GM23338 (cell line): ENCODE measurements around the gene GPRC5C. TPM values are rescaled to one million over a fixed set of nuclear protein-coding genes. Genes with fewer than 3 reads are reported as not detected.
"Not testable (repeated sequence)": the region's sequence is repeated elsewhere in the genome, so short reads cannot be mapped to it uniquely, and the experiment has no call there.

Experiments
- ATAC-seq: fragments of 200-7000 bp; cut with Tn5 transposase; 3 replicates; pipeline ENCODE4 v1.9.1; 2020
- DNase-seq: peaks from one replicate; pipeline ENCODE4 v3.0.0-alpha.2; 2015; ENCODE audit warnings: low spot score
- H2AFZ ChIP-seq: fragments of 200-600 bp; sonication (generic); 2 replicates; pipeline ENCODE4 v1.8.0; 2016; ENCODE audit warnings: antibody characterized with exemption, mild to moderate bottlenecking, moderate library complexity
- H3F3A ChIP-seq: fragments of 200-600 bp; sonication (generic); replicated peaks from 2 replicates; pipeline ENCODE4 v1.8.0; 2017; ENCODE audit warnings: antibody characterized with exemption, mixed run types, low read depth
- H3K27ac ChIP-seq: fragments of 200-600 bp; sonication (generic); 2 replicates; pipeline ENCODE4 v1.6.1; 2016; ENCODE audit warnings: low read depth
- H3K27me3 ChIP-seq: fragments of 200-600 bp; sonication (generic); 2 replicates; pipeline ENCODE4 v1.8.0; 2016; ENCODE audit warnings: mild to moderate bottlenecking, mixed run types, moderate library complexity; ENCODE audit not compliant: insufficient read depth
- H3K36me3 ChIP-seq: fragments of 200-600 bp; sonication (generic); 2 replicates; pipeline ENCODE4 v1.8.0; 2016; ENCODE audit warnings: mild to moderate bottlenecking; ENCODE audit not compliant: insufficient read depth
- H3K4me1 ChIP-seq: fragments of 200-600 bp; sonication (generic); 2 replicates; pipeline ENCODE4 v1.8.0; 2016; ENCODE audit warnings: mild to moderate bottlenecking, moderate library complexity; ENCODE audit not compliant: insufficient read depth
- H3K4me2 ChIP-seq: fragments of 200-600 bp; sonication (generic); 2 replicates; pipeline ENCODE4 v1.7.1; 2017; ENCODE audit warnings: mixed run types
- H3K4me3 ChIP-seq: fragments of 200-600 bp; sonication (generic); 2 replicates; pipeline ENCODE4 v1.6.1; 2016; ENCODE audit warnings: mixed run types
- H3K79me2 ChIP-seq: fragments of 200-600 bp; sonication (generic); replicated peaks from 2 replicates; pipeline ENCODE4 v1.8.0; 2017; ENCODE audit warnings: mild to moderate bottlenecking; ENCODE audit not compliant: insufficient read depth
- H3K9me2 ChIP-seq: fragments of 200-600 bp; sonication (generic); 2 replicates; pipeline ENCODE4 v1.8.0; 2017; ENCODE audit not compliant: insufficient read depth
- H4K20me1 ChIP-seq: fragments of 200-600 bp; sonication (generic); replicated peaks from 2 replicates; pipeline ENCODE4 v1.8.0; 2017; ENCODE audit warnings: mild to moderate bottlenecking; ENCODE audit not compliant: insufficient read depth
- H3K27ac Mint-ChIP-seq: 2 replicates; pipeline ENCODE4 v1.8.0; 2020; ENCODE audit warnings: inconsistent platforms, mild to moderate bottlenecking, moderate library complexity, mixed read lengths
- H3K27me3 Mint-ChIP-seq: 3 replicates; pipeline ENCODE4 v1.8.0; 2022; ENCODE audit warnings: low read depth, mild to moderate bottlenecking, moderate library complexity, mixed read lengths, inconsistent platforms; ENCODE audit not compliant: insufficient read depth, poor library complexity
- H3K36me3 Mint-ChIP-seq: 3 replicates; pipeline ENCODE4 v1.8.0; 2021; ENCODE audit warnings: low read depth, mild to moderate bottlenecking, inconsistent platforms, moderate library complexity, mixed read lengths
- H3K4me1 Mint-ChIP-seq: 3 replicates; pipeline ENCODE4 v1.8.0; 2020; ENCODE audit warnings: mild to moderate bottlenecking, inconsistent platforms, mixed read lengths
- H3K4me3 Mint-ChIP-seq: 3 replicates; pipeline ENCODE4 v1.8.0; 2021; ENCODE audit warnings: moderate library complexity, mild to moderate bottlenecking, inconsistent platforms, mixed read lengths
- H3K9me3 Mint-ChIP-seq: 3 replicates; pipeline ENCODE4 v1.8.0; 2020; ENCODE audit warnings: moderate library complexity, mild to moderate bottlenecking, inconsistent platforms, mixed read lengths
- NANOG ChIP-seq: IDR thresholded peaks from 2 replicates; pipeline ENCODE4 v1.6.1; 2016; ENCODE audit warnings: antibody characterized with exemption, borderline replicate concordance
- polyA plus RNA-seq: library from polyadenylated mRNA; unstranded; fragments of >200 nt; fragmentation: Nextera tagmentation; extraction: Ambion mirVana; gene quantifications from 2 replicates; pipeline ENCODE4 v1.2.1, GENCODE V29; 2016
- total RNA-seq: library from RNA; depleted of rRNA; stranded (reverse); fragments of >200 nt; shearing (Covaris generic); gene quantifications from 2 replicates; pipeline ENCODE4 v1.2.3, GENCODE V29; 2014
- TF ChIP-seq, protein P1 (sequence below), 2 experiments: fragments of 200-600 bp in 1 of 2; sonication (generic) in 1 of 2; conservative IDR thresholded peaks; 2 replicates each; pipeline versions ENCODE4 v1.5.1 to v1.6.1; 2016 to 2017; ENCODE audit warnings: antibody characterized with exemption in 2 of 2, low read depth in 2 of 2, mild to moderate bottlenecking in 2 of 2, moderate library complexity in 1 of 2
- TF ChIP-seq, protein P2 (sequence below): IDR thresholded peaks from 2 replicates; pipeline ENCODE4 v1.6.1; 2016; ENCODE audit warnings: antibody characterized with exemption

Gene GPRC5C
- total and polyA plus RNA-seq, 2 experiments from 2014 or later = 9.0 to 22.4 TPM

DNA sequence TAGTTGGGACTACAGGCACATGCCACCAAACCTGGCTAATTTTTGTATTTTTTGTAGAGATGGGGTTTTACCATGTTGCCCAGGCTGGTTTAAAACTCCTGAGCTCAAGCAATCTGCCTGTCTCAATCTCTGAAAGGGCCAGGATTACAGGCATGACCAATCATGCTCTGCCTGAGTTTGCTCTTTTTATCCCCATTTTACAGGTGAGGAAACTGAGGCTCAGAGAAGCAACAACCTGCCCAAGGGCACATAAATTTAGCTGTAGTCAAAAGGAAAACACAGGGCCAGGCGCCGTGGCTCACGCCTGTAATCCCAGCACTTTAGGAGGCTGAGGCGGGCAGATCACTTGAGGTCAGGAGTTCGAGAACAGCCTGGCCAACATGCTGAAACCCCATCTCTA is 26.6 kb upstream of the GPRC5C start:
- H3F3A ChIP-seq, H3K4me3 Mint-ChIP-seq, H3K36me3 ChIP-seq, ATAC-seq, H3K9me3 Mint-ChIP-seq, H3K79me2 ChIP-seq, H3K27ac Mint-ChIP-seq, H4K20me1 ChIP-seq, H3K9me2 ChIP-seq, DNase-seq, H3K27ac ChIP-seq, H2AFZ ChIP-seq, H3K36me3 Mint-ChIP-seq, H3K27me3 ChIP-seq, H3K4me2 ChIP-seq, H3K4me3 ChIP-seq: not testable (repeated sequence)
- H3K4me1 ChIP-seq = peaks cover 14% of the 10 kb centered on the region
- peaks cover 18% of the 10 kb centered on the region for H3K4me1 Mint-ChIP-seq
- peaks cover 11% of the 10 kb centered on the region for H3K27me3 Mint-ChIP-seq

DNA sequence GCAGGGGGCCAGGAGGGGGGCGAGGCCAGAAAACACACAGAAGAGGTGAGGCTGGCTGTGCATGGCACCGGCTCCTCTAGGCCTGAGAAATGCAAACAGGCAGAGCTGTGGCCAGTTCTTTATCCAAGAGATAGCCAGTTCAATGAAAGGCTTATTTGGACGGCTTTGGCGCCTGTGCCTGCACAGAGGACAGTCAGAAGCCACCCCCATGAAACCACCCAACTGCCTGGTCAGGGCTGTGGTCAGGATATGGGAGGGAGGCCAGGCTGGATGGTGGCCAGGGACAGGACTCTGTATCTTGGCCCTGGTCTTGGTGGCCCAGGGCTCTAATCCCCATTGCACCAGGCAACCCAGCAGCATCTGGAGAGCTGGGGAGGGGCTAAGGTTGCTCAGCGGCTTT is 24.5 kb upstream of the GPRC5C start:
- H3K27me3 ChIP-seq = no peaks in the 10 kb centered on the region
- DNase-seq = no peak
- no peak overlapping the region for H3K27ac Mint-ChIP-seq
- H2AFZ ChIP-seq = no peak overlapping the region
- H3K4me3 ChIP-seq = no peak overlapping the region
- 0 out of 2 replicates have a peak, but pooled peaks cover 4% of the 10 kb centered on the region for H3F3A ChIP-seq
- TF ChIP-seq NANOG = no peak
- H3K4me2 ChIP-seq = no peak overlapping the region
- peaks cover 4% of the 10 kb centered on the region; the same call in 1 of the 3 replicates for H3K9me3 Mint-ChIP-seq
- H3K4me3 Mint-ChIP-seq = no peak overlapping the region
- H3K79me2 ChIP-seq = no peaks in the 10 kb centered on the region
- no peaks in the 10 kb centered on the region for H3K36me3 ChIP-seq
- H3K4me1 ChIP-seq = peaks cover 14% of the 10 kb centered on the region
- H3K27me3 Mint-ChIP-seq = peaks cover 11% of the 10 kb centered on the region
- no peak overlapping the region for H3K27ac ChIP-seq
- no peaks in the 10 kb centered on the region for H3K9me2 ChIP-seq
- H3K36me3 Mint-ChIP-seq = no peaks in the 10 kb centered on the region
- H3K4me1 Mint-ChIP-seq = peaks cover 18% of the 10 kb centered on the region
- no peaks in the 10 kb centered on the region for H4K20me1 ChIP-seq
- ATAC-seq = no peak

DNA sequence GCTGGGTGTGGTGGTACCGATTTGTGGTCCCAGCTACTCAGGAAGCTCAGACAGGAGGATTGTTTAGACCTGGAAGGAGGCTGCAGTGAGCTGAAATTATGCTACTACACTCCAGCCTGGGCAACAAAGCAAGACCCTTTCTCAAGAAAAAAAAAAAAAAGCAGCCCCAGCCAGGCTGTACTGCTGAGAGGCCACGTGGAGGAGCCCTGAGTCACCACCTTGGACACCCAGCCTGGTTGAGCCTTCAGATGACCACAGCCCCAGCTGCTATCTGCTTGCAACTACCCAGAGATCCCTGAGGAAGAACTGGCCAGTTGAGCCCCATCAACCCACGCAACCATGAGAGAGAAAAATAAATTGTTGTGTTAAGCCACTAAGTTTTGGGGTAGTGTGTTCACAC is 23.6 kb upstream of the GPRC5C start:
- no peak for DNase-seq

More for the DNA sequence above, 23.6 kb upstream of the GPRC5C start:
- Histone ChIP-seq H4K20me1 (no peaks in the 10 kb centered on the region), H3K4me1 (peaks cover 14% of the 10 kb centered on the region), H3K4me2 (no peak overlapping the region), H3K36me3 (no peaks in the 10 kb centered on the region), H3K79me2 (no peaks in the 10 kb centered on the region), H3K27ac (no peak overlapping the region), H3K27me3 (no peaks in the 10 kb centered on the region), H2AFZ (no peak overlapping the region), H3F3A (0 out of 2 replicates have a peak, but pooled peaks cover 4% of the 10 kb centered on the region), H3K9me2 (no peaks in the 10 kb centered on the region), H3K4me3 (no peak overlapping the region)
- peaks cover 11% of the 10 kb centered on the region for H3K27me3 Mint-ChIP-seq
- TF ChIP-seq, protein P1, sequence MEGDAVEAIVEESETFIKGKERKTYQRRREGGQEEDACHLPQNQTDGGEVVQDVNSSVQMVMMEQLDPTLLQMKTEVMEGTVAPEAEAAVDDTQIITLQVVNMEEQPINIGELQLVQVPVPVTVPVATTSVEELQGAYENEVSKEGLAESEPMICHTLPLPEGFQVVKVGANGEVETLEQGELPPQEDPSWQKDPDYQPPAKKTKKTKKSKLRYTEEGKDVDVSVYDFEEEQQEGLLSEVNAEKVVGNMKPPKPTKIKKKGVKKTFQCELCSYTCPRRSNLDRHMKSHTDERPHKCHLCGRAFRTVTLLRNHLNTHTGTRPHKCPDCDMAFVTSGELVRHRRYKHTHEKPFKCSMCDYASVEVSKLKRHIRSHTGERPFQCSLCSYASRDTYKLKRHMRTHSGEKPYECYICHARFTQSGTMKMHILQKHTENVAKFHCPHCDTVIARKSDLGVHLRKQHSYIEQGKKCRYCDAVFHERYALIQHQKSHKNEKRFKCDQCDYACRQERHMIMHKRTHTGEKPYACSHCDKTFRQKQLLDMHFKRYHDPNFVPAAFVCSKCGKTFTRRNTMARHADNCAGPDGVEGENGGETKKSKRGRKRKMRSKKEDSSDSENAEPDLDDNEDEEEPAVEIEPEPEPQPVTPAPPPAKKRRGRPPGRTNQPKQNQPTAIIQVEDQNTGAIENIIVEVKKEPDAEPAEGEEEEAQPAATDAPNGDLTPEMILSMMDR (conservative IDR thresholded peaks at IDR 0.05; ENCODE audit: low read depth in 2 of 2) = peak in 1 of 2 experiments; percentile 35; a peak in 2 of 4 replicates
- TF ChIP-seq, protein P2, sequence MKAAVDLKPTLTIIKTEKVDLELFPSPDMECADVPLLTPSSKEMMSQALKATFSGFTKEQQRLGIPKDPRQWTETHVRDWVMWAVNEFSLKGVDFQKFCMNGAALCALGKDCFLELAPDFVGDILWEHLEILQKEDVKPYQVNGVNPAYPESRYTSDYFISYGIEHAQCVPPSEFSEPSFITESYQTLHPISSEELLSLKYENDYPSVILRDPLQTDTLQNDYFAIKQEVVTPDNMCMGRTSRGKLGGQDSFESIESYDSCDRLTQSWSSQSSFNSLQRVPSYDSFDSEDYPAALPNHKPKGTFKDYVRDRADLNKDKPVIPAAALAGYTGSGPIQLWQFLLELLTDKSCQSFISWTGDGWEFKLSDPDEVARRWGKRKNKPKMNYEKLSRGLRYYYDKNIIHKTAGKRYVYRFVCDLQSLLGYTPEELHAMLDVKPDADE = no peak
- ATAC-seq = no peak
- H3K36me3 Mint-ChIP-seq = no peaks in the 10 kb centered on the region
- no peak overlapping the region for H3K4me3 Mint-ChIP-seq
- H3K4me1 Mint-ChIP-seq = peaks cover 18% of the 10 kb centered on the region
- H3K27ac Mint-ChIP-seq = no peak overlapping the region
- H3K9me3 Mint-ChIP-seq = peaks cover 4% of the 10 kb centered on the region; the same call in 1 of the 3 replicates
